ENCODE results near the gene NSL1. TPM values are rescaled to one million over a fixed set of nuclear protein-coding genes. Genes with fewer than 3 reads are reported as not detected.

The NSL1 gene
- total RNA-seq, 2 donors from 2014 or later, result 17.1 to 33.9 TPM

DNA sequence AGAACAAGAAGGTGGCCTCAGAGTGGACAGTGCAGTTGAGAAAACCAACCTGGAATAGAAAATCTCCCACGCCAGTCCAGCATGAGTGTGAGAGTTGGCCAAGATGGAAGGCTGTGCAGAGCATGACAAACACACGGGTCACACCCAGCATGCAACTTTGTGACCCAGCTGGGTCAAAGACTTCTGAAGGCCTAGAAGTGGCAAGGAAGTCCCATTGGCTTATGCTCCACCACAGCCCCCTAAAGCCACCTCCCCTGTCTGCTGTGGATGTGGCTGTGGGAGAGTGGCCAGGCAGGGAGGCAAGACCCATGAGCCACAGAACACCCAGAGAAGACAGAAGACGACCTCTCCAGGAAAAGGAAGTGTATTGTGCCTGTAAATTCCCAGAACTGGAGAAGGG lies 105.5 kb downstream of the NSL1 start:
- TF ChIP-seq, protein P1, sequence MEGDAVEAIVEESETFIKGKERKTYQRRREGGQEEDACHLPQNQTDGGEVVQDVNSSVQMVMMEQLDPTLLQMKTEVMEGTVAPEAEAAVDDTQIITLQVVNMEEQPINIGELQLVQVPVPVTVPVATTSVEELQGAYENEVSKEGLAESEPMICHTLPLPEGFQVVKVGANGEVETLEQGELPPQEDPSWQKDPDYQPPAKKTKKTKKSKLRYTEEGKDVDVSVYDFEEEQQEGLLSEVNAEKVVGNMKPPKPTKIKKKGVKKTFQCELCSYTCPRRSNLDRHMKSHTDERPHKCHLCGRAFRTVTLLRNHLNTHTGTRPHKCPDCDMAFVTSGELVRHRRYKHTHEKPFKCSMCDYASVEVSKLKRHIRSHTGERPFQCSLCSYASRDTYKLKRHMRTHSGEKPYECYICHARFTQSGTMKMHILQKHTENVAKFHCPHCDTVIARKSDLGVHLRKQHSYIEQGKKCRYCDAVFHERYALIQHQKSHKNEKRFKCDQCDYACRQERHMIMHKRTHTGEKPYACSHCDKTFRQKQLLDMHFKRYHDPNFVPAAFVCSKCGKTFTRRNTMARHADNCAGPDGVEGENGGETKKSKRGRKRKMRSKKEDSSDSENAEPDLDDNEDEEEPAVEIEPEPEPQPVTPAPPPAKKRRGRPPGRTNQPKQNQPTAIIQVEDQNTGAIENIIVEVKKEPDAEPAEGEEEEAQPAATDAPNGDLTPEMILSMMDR (IDR thresholded peaks at IDR 0.05), result no peak
- Histone ChIP-seq H3K9me3 (no peaks in the 10 kb centered on the region), H3K27me3 (no peaks in the 10 kb centered on the region), H3K9ac (ENCODE audit: low read depth in 2 of 2, low read length in 2 of 2) (no peak overlapping the region), H3K27ac (no peak overlapping the region), H3K4me1 (no peaks in the 10 kb centered on the region), H3K4me3 (no peak overlapping the region), H3K36me3 (no peaks in the 10 kb centered on the region)
- no peak for DNase-seq
- intact Hi-C loops (cut with DNase I), result no loop called here

- Histone ChIP-seq H3K27me3 (no peaks in the 10 kb centered on the region), H3K27ac (no peak overlapping the region), H3K4me3 (no peak overlapping the region), H3K9ac (ENCODE audit: low read depth in 2 of 2, low read length in 2 of 2) (no peak overlapping the region), H3K36me3 (no peaks in the 10 kb centered on the region), H3K9me3 (no peaks in the 10 kb centered on the region), H3K4me1 (no peaks in the 10 kb centered on the region)
- TF ChIP-seq, protein P1 (IDR thresholded peaks at IDR 0.05), result no peak
- DNase-seq, result no peak
- intact Hi-C loops (cut with DNase I), result no loop called here
Observed at GRCh38 chr1:212685429-212685828, 106.1 kb downstream of the NSL1 start.

DNA sequence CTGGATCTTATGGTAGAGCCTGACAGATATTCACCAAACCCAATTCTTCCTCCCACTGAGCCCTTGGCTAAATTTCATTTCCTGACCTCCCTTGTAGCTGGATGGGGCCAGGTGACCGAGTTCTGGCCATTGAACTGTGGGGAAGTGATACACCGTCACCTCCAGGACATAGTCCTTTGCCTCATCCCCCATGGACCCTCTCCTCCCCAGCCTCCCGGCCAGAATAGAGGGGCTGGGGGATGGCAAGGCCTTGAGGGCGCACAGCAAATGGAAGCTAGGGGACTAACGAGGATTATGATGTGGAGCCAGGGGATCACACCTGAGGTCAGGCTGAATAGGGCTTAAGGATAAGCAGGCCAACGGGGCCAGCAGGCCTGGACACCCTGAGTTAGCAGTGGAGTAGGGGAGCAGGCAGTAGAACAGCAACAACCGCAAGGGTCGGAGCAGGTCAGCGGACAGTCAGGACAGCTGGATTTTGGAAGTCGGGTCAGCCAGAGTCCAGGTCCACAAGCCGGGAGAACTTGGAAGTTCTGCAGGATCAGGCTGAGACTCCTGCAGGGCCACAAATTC lies 107.0 kb downstream of the NSL1 start:
- Histone ChIP-seq H3K36me3 (no peaks in the 10 kb centered on the region), H3K4me3 (no peak overlapping the region), H3K9me3 (no peaks in the 10 kb centered on the region), H3K27me3 (no peaks in the 10 kb centered on the region), H3K4me1 (no peaks in the 10 kb centered on the region), H3K9ac (ENCODE audit: low read depth in 2 of 2, low read length in 2 of 2) (no peak overlapping the region), H3K27ac (no peak overlapping the region)
- intact Hi-C loops (cut with DNase I), result no loop called here
- no peak for DNase-seq
- TF ChIP-seq, protein P1 (IDR thresholded peaks at IDR 0.05), result no peak

GRCh38 chr1:212684076-212684475 lies 107.5 kb downstream of the NSL1 start:
- Histone ChIP-seq H3K4me1 (no peaks in the 10 kb centered on the region), H3K9ac (ENCODE audit: low read depth in 2 of 2, low read length in 2 of 2) (no peak overlapping the region), H3K9me3 (no peaks in the 10 kb centered on the region), H3K27ac (no peak overlapping the region), H3K4me3 (no peak overlapping the region), H3K36me3 (no peaks in the 10 kb centered on the region), H3K27me3 (no peaks in the 10 kb centered on the region)
- intact Hi-C loops (cut with DNase I), result no loop called here
- DNase-seq, result no peak
- TF ChIP-seq, protein P1 (IDR thresholded peaks at IDR 0.05), result no peak

DNA sequence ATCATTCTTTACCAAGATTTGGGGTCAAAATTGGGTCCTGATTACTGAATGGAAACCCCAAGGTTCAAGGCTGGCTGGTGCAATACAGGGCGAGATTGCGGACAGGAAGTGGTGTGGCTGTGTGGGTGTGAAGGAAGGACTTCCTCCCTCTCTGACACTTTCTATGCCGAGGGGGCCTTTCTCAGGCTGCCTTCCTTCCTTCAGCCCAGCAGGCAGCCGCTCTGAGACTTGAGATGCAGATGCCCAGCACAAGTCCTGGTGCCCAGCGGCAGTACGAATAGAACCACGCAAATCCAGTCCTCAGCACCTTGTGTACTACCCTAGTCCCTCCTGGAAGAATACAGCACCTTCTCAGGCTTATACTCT lies 108.2 kb downstream of the NSL1 start:
- intact Hi-C loops (cut with DNase I), result no loop called here
- DNase-seq, result peak; percentile 34
- TF ChIP-seq, protein P1 (IDR thresholded peaks at IDR 0.05), result no peak
- no peaks in the 10 kb centered on the region for H3K27me3 ChIP-seq
- no peak overlapping the region for H3K27ac ChIP-seq
- no peaks in the 10 kb centered on the region for H3K36me3 ChIP-seq
- H3K4me1 ChIP-seq, result no peaks in the 10 kb centered on the region
- no peak overlapping the region for H3K4me3 ChIP-seq
- no peaks in the 10 kb centered on the region for H3K9me3 ChIP-seq
- H3K9ac ChIP-seq (ENCODE audit: low read depth in 2 of 2, low read length in 2 of 2), result no peak overlapping the region
